Neural crest cell (in vitro differentiated cells): ENCODE measurements around the gene SUCNR1. TPM values are rescaled to one million over a fixed set of nuclear protein-coding genes. Genes with fewer than 3 reads are reported as not detected.

Experiments used
- DNase-seq: peaks from one replicate; pipeline ENCODE4 v3.0.0; 2021; ENCODE audit warnings: low read depth, mixed read lengths, low spot score
- H3K27ac Mint-ChIP-seq: one replicate; pipeline ENCODE4 v1.8.0; 2021; ENCODE audit warnings: mild to moderate bottlenecking, mixed read lengths; ENCODE audit not compliant: unreplicated experiment
- H3K27me3 Mint-ChIP-seq: 2 replicates; pipeline ENCODE4 v1.8.0; 2021; ENCODE audit warnings: low read depth, mild to moderate bottlenecking, mixed read lengths
- H3K36me3 Mint-ChIP-seq: 2 replicates; pipeline ENCODE4 v1.8.0; 2021; ENCODE audit warnings: low read depth, mild to moderate bottlenecking, mixed read lengths
- H3K4me1 Mint-ChIP-seq: 2 replicates; pipeline ENCODE4 v1.8.0; 2021; ENCODE audit warnings: mixed read lengths
- H3K4me3 Mint-ChIP-seq: one replicate; pipeline ENCODE4 v1.8.0; 2021; ENCODE audit warnings: mild to moderate bottlenecking, mixed read lengths
- H3K9me3 Mint-ChIP-seq: 2 replicates; pipeline ENCODE4 v1.8.0; 2021; ENCODE audit warnings: mixed read lengths
- total RNA-seq: library from RNA; stranded (reverse); gene quantifications from 2 replicates; pipeline ENCODE4 v1.2.1, GENCODE V29; 2021
- TF ChIP-seq, protein P1 (sequence below): fragments of 200-600 bp; sonication (generic); conservative IDR thresholded peaks from 2 replicates; pipeline ENCODE4 v1.5.0; 2021; ENCODE audit warnings: antibody characterized with exemption, mild to moderate bottlenecking

Gene SUCNR1
- total RNA-seq, 1 donor from 2014 or later = not detected

DNA sequence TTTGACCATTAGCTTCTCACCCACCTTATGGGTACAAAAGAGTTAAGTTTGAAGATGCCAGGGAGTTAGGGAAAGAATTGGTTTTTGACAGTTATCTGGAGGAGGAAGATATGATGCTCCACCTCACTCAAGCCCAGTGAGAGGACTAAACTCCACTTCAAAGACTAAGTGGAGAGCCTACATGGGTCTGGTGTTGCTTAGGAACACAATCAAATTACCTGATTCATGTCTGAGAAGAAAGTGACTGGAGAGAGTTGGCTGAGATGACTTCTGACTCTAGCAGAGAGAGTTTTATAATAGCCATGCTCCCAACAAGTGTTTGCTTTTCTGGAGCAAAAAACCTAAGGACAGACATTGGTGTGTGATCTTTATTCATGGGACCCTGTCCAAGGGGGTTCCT, 43.3 kb downstream of the SUCNR1 start:
- no peak for DNase-seq
- no peak overlapping the region for H3K4me3 Mint-ChIP-seq
- no peaks in the 10 kb centered on the region for H3K4me1 Mint-ChIP-seq
- H3K27me3 Mint-ChIP-seq = no peaks in the 10 kb centered on the region
- TF ChIP-seq, protein P1, sequence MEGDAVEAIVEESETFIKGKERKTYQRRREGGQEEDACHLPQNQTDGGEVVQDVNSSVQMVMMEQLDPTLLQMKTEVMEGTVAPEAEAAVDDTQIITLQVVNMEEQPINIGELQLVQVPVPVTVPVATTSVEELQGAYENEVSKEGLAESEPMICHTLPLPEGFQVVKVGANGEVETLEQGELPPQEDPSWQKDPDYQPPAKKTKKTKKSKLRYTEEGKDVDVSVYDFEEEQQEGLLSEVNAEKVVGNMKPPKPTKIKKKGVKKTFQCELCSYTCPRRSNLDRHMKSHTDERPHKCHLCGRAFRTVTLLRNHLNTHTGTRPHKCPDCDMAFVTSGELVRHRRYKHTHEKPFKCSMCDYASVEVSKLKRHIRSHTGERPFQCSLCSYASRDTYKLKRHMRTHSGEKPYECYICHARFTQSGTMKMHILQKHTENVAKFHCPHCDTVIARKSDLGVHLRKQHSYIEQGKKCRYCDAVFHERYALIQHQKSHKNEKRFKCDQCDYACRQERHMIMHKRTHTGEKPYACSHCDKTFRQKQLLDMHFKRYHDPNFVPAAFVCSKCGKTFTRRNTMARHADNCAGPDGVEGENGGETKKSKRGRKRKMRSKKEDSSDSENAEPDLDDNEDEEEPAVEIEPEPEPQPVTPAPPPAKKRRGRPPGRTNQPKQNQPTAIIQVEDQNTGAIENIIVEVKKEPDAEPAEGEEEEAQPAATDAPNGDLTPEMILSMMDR = no peak
- H3K36me3 Mint-ChIP-seq = no peaks in the 10 kb centered on the region
- H3K27ac Mint-ChIP-seq = no peak overlapping the region
- no peaks in the 10 kb centered on the region for H3K9me3 Mint-ChIP-seq

DNA sequence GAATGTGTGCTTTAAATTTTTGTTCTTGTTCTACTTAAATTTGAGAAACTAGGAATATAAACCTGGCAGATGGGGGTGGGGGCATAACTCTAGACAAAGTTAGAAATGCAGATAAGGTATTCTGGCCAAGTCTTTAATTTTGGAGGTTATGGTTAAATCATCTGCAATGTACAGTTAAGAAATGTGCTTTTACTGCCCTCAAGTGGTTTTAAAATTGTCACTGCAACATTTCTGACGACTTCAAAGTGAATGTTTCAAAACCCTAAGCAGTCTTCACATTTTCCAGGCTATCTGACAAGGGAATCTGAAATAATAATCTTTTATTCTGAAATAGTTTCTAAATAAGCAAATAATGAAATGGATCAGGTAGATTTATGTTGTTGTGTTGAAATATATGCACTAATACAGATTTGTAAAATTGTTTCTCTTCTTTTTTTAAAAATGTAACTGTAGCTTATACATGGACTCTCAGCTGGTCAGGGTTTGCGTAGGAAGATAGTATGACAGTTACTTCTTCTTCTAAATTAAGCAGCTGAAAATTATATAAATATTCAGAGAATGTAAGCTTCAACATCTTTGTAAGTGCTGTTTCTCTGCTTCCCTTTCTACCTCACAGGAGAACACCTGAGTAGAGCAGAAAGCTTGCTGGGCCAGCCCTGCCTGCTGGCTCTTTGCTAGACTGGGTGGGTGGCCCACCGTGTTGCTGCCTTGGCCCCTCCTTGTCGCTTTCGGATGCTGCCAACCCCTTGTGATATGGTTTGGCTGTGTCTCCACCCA, 45.0 kb downstream of the SUCNR1 start:
- no peak for DNase-seq
- Mint-ChIP-seq H3K4me1 (no peaks in the 10 kb centered on the region), H3K27ac (no peak overlapping the region), H3K9me3 (no peaks in the 10 kb centered on the region), H3K27me3 (no peaks in the 10 kb centered on the region), H3K4me3 (no peak overlapping the region), H3K36me3 (no peaks in the 10 kb centered on the region)
- TF ChIP-seq, protein P1 = peak; percentile 77

DNA sequence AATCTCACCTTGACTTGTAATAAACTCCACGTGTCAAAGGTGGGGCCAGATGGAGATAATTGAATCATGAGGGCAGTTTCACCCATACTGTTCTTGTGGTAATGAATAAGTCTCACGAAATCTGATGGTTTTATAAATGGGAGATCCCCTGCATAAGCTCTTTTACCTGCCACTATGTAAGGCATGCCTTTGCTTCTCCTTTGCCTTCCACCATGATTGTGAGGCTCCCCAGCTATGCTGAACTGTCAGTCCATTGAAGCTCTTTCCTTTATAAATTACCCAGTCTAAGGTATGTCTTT, 45.5 kb downstream of the SUCNR1 start:
- no peak overlapping the region for H3K4me3 Mint-ChIP-seq
- no peaks in the 10 kb centered on the region for H3K36me3 Mint-ChIP-seq
- H3K4me1 Mint-ChIP-seq = no peaks in the 10 kb centered on the region
- H3K9me3 Mint-ChIP-seq = no peaks in the 10 kb centered on the region
- no peaks in the 10 kb centered on the region for H3K27me3 Mint-ChIP-seq
- no peak for DNase-seq
- TF ChIP-seq, protein P1 = no peak
- H3K27ac Mint-ChIP-seq = no peak overlapping the region

DNA sequence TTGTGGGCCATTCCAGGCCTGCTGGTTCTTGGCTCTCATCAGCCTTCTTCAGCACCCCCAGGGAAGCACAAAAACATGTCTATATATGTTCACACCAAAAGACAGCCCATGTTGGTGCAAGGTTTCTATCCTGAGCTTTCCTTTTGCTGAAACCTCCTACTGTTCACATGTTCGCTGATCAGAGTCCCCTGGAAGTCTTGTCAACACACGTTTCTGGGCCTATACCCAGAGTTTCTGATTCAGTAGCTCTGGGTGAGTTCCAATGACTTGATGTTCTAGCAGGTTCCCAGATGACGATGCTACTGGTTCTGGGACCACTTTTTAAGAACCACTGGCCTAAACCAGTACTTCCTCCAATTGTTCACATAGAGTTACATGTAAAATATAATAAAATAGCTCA, 46.0 kb downstream of the SUCNR1 start:
- Mint-ChIP-seq H3K27me3 (no peaks in the 10 kb centered on the region), H3K36me3 (no peaks in the 10 kb centered on the region), H3K9me3 (no peaks in the 10 kb centered on the region), H3K4me1 (no peaks in the 10 kb centered on the region), H3K27ac (no peak overlapping the region), H3K4me3 (no peak overlapping the region)
- TF ChIP-seq, protein P1 = no peak
- no peak for DNase-seq

DNA sequence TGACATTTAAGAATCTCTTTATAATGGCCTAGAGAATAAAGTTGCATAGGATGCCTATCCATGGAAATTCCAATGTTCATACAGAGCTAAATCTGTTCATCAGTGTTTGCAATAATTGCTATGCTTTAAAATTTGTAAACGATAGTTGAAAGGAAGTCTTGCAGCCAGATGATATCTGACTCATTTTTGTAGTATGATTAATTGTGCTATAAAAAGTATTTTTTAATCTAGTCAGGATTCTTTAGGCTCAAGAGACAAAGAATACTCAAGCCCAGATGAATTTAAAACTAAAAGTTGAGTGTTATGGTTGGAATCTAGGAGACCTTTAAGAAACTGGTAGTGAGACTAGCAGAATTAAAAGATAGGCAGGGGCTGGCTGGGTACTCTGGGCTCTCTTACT, 50.5 kb downstream of the SUCNR1 start:
- TF ChIP-seq, protein P1 = no peak
- Mint-ChIP-seq H3K27me3 (no peaks in the 10 kb centered on the region), H3K9me3 (no peaks in the 10 kb centered on the region), H3K4me3 (no peak overlapping the region), H3K36me3 (no peaks in the 10 kb centered on the region), H3K4me1 (no peaks in the 10 kb centered on the region), H3K27ac (no peak overlapping the region)
- no peak for DNase-seq
